CD4-positive, alpha-beta T cell treated with Interleukin-10 for 1 hour (primary cell): Measurements from ENCODE around the gene ROBO4.

Source experiments
- DNase-seq: peaks from one replicate; pipeline ENCODE4 v3.0.0-alpha.2; 2020

ROBO4 gene

DNA sequence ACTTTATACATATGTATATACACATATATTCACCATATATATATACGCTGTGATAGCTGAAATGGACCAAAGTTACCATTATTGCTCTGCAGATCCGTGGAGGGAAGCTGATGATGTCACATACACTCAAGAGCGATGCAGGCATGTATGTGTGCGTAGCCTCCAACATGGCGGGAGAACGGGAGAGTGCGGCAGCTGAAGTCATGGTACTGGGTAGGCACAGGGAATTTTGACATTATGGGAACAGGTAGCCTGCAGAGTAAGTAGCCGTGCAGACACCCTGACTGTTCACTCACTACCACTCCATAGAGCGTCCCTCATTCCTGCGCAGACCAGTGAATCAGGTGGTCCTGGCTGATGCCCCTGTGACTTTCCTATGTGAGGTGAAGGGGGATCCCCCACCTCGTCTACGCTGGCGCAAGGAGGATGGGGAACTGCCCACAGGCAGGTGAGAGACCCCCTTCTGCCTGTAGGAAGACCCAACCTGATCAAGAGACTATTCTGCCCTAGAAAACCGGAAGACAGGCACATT lies 27.7 kb downstream of the ROBO4 start:
- no peak for DNase-seq

DNA sequence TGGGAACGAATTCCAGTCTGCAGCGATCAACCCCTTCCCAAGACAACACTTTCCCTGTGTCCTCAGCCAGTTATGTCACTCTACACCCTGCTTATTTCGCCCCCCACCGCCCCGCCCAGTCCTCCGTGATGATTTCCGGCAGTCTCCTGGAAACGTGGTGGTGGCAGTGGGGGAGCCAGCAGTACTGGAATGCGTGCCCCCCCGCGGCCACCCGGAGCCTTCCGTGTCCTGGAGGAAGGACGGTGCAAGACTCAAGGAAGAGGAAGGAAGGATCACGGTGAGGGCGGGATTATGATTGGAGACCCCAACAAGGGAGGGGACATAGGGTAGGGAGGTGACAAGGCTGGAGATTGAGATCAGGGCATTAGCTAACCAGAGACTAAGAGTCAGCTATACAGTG lies 28.3 kb downstream of the ROBO4 start:
- no peak for DNase-seq

DNA sequence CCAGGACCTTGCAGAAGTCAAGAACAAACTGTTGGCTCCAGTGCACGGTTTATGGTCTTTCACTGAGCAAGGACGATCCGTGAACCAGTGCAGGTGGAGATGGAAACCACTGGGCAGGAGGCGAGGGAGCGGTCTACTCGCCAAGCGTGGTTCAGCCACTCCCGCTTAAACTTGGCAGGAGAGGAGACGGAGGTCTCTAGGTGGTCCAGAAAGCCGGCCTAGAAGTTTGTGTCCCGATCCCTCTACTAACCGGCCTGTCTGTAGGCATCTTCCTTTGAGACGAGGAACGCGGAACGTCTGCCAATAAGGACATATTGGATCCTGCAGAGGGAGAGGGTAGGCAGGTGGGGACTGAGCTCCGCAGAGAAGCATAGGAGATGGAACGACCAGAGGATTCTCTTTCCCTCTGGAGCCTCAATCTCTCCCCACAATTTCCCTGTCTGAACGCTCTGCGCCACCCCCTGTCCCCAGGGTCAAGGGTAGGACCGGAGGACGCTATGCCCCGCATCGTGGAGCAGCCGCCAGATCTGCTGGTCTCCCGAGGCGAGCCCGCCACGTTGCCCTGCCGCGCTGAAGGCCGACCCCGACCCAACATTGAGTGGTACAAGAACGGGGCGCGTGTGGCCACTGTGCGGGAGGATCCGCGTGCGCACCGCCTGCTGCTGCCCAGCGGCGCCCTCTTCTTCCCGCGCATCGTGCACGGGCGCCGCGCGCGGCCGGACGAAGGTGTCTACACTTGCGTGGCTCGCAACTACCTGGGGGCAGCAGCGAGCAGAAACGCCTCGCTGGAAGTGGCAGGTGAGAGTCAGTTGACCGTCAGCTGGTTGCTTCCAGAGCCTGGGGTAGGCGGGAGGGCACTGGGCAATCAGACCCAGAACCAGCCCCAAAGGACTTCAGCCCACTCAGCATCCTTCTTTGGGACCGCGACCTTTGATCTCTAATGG lies 29.1 kb downstream of the ROBO4 start:
- no peak for DNase-seq

DNA sequence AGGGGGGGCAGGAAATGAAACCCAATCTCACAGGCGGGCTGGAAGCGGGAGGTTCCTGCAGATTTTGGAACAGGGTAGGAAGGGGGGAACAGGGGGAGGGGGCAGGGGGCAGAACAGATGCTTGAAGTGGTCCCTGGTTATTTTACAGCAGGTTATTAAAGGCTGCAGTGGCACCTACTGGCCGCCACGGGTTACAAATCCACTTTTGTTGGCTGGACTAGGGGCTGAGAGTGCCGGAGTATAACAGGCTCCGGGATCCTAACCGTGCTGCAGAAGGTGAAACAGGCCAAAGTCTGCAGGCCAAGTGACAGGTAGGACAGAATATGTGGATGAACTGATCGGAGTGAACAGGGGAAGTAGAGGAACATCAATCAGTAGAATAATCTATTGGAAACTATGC lies 30.0 kb downstream of the ROBO4 start:
- DNase-seq, result peak; percentile 19

DNA sequence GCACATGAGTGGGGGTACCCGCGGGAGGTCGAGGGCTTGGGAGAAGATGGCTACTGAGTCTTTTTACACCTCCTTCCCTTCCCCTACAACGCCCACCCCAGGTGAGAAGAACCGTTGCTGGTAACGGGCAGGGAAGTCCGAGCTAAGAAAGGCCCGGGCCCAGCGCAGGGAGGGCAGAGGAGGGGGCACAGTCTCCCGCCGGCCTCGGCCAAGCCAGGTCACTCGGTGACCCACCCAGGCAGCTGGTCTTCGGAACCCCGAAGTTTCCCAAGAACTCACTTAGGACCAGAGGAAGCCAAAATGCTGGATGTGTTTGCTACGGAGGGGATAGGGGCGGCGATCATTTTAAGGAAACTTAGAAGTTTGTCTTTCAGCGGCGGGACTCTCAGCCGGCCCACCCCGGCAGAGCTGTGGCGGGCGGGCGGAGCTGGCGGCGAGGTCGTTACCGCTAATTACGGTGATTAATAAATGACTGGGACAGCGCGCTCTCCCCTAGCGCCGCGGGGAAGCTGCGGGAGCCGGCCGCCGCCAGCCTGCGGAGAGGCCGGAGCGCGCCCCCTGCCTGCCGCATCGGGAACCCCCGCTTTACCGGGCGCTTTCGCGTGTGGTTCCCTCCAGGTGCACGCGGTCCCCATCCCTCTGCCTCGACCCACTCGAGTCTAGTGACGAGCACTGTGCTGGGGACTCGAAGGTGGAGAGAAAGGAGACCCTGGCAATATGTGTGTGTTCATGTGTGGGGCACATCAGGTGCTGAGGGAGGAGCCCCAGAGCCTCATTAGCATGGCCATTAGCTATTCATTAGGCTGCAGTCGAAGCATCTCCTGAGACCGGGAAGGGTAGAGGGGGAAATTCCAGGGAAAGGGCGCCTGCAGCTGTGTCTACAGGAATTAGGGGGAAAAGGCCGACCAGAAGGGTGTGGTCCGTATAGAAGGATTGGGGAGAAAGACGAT lies 31.5 kb downstream of the ROBO4 start:
- DNase-seq, result peak; percentile 51

DNA sequence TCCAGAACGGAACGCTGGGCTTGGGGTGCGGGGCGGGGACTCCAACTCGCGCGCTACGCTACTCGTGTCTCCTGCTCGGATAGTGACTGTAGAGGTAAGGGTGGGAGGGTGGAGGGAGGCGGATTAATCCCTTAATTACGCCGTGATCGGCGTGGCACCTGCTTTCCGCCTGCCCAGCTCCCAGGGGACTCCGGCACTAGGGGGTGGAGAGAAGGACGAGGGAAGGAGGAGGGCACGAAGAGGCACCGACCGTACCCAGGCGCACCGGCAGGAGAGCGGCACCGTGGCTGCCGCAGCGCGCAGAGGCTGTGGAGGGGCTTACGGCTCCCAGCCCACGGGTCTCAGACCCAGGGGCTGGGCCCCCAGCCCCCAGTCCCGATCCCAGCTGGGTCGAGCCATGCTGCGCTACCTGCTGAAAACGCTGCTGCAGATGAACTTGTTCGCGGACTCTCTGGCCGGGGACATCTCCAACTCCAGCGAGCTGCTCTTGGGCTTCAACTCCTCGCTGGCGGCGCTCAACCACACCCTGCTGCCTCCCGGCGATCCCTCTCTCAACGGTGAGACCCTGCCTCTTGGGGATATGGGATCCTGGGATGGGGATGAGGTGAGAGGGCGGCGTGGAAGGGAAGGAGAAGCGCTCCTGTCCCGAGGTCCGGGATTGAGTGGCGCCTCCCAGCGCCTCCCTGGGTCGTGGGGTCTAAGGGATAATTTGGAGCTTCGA lies 32.3 kb downstream of the ROBO4 start, which contains the start of gene ROBO3:
ROBO3 (plus strand) TSS at position 252 of the 721 bp plus-strand sequence; CDS start at position 398, 146 bp downstream.
- no peak for DNase-seq

DNA sequence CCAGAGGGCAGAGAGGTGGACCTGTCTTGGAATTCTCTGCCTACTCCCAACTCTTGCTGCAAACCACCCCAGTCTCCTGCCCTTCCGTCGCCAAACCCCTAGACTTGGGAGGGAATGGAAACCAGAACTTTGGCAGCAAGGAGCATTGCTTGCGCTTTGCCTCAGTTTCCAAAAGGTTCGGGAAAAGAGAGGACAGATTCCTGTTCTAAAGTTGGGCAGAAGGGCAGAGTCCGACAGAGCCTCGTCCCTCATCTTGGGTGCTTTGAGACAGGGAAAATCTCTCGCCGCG lies 32.8 kb downstream of the ROBO4 start:
- DNase-seq, result no peak

DNA sequence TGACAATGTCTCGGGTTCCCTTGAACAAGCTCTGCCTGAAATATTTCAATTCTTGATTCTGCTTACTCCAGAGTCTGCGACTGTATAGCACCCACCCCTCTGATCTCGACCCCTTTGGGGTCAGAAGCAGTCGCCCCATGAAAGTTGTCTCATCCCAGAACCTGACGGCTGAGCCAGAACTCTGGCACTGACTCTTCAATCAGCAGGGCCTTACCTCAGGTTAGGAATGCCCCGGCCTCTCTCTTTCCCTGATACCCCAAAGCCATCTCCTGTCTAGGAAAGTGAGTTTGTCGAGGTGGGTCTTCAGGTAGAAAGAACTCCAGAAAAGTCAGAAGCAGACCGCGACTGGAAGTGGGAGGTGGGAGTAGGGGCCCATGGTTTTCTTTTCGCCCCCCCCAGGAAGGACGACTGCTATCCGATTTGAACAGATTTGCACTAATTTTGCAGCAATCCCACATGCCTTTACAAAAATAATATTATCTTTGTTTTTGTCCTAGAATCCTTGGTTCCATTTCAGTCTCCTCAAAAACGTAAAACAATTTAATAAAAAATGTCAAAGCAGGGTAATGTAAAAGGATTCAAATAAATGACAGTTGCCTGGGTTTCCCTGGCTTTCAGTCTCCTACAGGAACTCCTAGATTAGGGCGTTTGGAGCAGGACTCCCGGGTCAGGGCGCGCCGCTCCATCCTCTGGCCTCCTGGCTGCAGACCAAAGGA lies 33.3 kb downstream of the ROBO4 start:
- no peak for DNase-seq

DNA sequence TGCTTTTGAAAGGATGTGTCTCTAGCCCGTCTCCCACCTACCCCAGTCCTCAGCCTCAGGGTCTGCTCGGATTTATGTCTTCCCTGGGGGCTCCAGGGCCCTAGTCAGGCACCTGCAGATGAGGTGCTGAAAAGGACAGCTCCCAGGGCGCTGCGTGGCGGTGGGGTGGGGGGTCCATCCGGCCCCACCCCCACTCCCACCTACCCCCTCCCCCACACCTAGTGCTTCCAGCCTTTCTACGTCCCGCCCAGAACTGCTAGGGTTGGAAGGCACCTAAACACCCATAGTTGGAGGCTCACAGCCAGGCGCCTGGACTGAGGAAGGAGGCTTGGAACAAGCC lies 33.9 kb downstream of the ROBO4 start:
- no peak for DNase-seq

DNA sequence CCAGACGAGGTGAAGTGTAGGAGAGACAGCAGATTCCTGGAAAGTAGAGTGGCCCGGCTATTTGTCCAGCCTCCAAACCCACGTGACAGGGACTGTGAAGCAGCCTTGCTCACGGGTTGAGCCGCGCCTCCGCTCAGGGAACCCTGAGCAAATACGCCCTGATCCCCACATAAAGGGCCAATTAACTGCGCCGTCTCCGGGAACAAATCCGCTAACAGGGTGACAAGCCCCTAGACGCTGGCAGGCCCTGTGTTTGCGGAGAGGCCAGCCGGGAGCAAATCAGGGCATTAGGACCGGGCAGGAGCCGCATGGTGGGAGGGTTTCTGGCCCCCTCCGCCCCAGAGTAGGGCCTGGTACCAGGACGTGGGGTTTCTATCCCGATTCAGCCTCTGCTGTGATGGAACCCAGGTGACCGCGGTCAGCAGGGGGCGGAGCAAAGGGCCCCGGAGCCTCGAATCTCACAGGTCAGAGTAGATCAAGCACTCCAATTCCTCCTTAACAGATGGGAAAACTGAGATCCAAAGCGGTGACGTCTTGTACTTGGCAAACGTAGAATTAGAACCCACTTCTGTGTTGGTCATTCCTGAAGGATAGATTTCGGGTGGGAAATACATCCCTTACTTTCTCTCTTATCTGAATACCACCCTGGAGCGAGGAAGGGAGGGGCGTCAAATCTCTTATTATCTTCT lies 34.4 kb downstream of the ROBO4 start:
- DNase-seq, result no peak

DNA sequence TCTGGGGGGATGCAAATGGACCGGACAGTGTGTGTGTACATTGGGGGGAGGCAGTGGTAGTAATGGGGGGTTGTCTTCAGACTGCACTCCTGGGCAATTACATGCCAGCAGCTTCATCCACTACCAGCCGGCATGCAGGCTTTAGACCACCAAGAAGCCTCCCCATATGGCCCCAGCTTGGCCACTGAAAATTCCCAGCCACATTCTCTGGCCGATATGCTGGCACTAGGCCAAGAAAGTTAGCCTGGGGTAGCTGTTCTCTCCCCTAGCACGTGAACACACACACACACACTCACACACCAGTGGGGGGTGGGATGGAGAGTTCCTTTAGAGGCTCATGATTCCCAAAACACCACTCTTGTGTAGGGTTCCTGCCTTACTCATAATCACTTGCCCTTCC lies 36.0 kb downstream of the ROBO4 start:
- DNase-seq, result no peak

DNA sequence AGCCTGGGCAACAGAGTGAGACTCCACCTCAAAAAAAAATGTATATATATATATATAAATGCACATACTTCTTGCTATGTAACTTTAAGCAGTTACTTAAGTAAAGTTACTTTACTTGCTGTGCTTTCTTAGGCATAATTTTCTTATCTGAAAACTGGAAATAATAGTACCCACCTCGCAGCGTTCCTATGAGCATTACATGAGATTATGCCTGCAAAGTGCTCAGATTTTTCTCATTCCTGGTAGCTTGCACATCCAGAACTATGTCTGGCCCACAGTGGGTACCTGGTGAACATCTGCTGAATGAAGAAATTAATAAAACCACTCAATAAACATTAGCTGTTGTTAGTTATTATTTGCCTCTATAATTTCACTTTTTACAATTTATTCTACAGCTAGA lies 38.5 kb downstream of the ROBO4 start:
- DNase-seq, result no peak

DNA sequence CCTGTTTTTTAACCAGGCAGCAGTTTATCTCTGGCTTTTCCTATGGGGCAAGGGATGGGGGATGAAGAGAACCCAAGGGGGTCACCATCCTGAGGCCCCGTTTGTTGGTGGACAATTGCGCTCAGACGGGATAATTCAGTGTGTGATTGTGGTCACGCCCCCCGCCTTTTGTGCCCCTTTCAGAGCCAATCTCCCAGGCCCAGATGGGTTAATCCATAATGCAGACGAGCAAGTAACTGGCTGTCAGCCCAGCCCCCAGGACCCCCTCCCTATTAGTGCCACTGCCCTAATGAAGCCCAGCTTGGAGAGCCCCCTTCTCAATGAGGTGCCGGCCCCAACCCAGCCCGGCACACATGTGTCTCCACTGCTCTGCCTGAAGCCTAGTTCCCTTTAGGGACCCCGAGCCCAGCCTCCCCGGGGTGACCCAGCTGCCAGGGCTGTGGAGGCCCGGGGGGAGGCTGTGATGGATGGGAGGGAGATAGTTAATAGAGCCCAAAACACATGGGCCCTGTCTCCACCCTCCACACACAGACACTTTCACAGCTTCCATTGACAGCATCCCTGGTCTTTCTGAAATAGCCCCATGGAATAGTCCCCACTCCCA lies 51.5 kb downstream of the ROBO4 start:
- no peak for DNase-seq

DNA sequence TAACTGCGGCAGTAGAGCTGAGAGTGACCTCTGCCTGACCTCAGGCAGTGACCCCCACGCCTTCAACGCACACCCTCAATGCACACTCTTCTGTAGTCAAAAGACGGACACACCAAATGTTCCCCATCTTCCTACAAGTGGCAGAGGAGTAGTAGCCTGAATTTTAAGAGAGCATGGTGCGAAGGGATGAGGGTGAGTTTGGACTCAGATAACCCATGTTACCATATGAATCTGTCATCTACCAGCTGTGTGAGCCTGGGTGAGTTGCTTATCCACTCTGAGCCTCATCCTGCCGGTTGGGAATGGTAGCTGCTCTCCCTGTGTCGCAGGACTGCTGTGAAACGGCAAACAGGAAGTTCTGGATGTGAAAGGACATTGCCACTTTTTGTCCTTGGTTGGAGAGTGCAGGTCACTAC lies 53.0 kb downstream of the ROBO4 start:
- DNase-seq, result no peak

DNA sequence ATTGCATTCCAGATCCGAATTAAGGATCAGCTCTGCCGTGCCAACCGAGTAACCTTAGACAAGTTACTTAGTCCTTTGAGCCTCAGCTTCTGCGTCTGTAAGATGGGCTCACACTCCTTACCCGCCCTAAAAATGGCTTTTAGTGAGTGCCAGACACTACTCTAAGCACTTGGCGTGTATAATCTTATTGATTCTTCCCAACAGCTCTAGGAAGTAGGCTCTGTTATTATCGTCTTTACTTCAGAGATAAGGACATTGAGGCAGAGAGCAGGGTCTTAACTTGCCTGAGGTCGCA lies 54.1 kb downstream of the ROBO4 start:
- no peak for DNase-seq

DNA sequence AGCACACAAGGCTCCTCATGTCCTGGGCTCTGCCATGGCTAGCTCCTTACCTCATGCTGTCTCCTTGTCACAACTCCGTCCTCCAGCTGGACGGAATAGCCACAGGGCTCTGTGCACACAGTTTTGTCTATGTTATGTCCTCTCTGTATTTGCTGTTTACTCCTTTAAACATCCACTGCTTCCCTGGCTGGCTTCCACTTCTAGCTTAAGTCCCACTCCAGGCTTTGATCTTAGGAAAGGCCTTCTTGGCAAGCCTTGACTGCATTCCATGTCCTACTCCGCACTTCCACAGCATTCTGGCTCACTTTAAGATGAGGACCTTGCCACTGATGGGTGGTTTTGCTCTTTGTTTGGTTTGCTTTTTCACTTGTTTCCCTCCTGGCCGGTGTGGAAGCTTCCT lies 55.4 kb downstream of the ROBO4 start:
- DNase-seq, result no peak

DNA sequence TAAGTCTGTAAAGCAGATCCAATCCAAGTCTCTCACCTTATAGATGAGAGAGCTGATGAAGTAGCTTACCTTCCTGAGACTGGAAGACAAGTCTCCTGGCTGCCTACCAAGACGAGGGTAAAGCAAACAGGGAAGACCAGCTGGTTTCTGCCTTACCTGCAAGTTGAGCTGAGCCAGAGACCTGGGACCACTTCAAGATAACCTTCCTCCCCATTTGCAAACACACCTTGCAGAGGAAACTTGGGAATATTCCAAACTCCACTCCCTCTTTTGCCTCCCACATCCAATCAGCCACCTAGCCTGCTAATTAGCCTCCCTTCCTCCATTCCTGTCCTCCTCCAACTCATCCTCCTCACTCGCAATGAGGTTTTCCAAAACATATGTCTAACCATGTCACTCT lies 55.8 kb downstream of the ROBO4 start:
- DNase-seq, result no peak

DNA sequence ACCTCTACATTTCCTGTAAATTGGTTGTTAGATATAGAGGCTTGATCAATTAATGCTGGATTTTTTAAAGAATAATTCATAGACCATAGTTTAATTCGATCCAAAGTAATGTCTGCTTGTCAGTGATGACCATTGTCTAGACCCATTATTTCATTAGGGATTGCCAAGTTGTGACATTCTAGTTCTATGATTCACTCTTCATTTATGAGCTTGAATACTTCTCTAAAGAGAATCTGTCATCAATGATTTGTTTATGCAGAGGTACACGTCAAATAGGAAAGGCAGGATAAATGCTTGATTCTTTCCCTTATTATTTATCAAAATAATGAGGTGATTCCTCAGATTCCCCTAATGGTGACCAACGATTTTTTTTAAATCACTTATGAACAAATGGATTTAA lies 56.5 kb downstream of the ROBO4 start:
- no peak for DNase-seq

DNA sequence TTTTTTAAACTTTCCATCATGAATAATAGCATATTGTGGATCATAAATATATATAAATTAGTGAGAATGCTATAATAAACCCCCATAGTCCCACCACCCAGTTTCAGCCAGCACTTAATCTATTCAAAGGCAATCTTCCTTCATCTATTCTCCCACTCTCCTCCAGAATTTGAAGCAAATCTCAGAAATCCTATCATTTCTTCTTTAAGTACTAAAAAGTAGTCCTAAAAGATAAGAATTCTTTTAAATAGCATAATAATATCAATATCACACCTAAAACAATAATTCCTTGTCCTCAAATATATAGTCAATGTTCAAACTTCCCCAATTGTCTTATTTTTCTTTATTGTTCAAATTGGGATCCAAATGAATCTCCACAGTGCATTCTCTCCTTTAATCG lies 57.0 kb downstream of the ROBO4 start:
- DNase-seq, result no peak

DNA sequence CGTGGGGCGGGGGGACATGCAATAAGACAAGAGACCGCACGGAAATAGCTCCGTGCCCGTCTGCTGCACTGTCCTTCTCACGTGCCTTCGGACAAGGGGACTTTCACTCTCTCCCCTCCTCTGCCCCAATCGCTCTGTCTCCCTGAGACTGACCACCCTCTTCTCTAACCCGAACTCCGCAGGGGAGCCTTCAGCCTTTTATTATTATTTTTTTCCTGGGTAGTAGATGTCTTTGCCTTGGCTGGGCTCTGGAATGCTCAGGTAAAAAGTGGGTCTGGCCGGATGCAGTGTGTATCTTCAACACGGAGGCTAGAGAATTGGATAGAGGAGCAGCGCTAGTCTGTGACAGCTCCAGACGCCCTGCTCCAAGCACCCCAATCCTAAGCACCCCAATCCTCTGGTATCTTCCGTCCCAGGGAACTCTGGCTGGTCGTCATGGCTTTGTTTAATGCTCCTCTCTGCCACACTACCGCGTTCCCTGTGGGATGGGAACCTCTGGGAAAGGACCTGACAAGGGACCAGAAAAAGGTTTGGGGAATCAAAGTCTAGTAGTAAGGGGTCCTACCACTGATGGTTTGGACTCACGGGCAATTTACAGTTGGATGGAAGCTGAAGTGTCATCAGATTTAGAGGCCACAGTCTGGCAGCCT lies 57.6 kb downstream of the ROBO4 start:
- no peak for DNase-seq
